HG02763 (cell line): Measurements from ENCODE around the gene MRFAP1.
"Not testable (repeated sequence)": the region's sequence is repeated elsewhere in the genome, so short reads cannot be mapped to it uniquely, and the experiment has no call there.

ENCODE experiments used
- ATAC-seq: cut with Tn5 transposase; IDR thresholded peaks from one replicate; pipeline ENCODE4 v1.9.1; 2021; ENCODE audit warnings: mild to moderate bottlenecking, moderate library complexity; ENCODE audit not compliant: unreplicated experiment

The MRFAP1 gene

DNA sequence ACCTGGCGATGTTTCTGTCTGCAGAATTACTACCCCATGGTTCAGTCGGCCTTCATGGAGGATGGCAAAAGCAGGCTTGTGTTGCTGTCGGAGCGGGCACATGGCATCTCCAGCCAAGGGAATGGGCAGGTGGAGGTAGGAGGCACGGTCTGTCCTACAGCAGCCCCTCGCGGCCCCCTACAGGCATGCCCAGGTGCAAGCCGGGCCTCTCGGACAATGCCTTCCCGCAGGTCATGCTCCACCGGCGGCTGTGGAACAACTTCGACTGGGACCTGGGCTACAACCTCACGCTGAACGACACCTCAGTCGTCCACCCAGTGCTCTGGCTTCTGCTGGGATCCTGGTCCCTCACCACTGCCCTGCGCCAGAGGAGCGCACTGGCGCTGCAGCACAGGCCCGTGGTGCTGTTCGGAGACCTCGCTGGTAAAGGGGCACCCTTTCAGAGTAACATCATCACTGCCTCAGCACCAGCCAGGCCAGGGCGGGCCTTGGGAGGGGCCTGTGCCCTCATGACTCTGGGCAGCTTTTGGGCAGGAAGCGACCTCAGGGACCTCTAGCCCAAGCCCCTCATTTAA, 29.5 kb upstream of the MRFAP1 start:
- ATAC-seq, result no peak

- no peak for ATAC-seq
Measured at GRCh38 chr4:6612961-6613675, 27.4 kb upstream of the MRFAP1 start.

DNA sequence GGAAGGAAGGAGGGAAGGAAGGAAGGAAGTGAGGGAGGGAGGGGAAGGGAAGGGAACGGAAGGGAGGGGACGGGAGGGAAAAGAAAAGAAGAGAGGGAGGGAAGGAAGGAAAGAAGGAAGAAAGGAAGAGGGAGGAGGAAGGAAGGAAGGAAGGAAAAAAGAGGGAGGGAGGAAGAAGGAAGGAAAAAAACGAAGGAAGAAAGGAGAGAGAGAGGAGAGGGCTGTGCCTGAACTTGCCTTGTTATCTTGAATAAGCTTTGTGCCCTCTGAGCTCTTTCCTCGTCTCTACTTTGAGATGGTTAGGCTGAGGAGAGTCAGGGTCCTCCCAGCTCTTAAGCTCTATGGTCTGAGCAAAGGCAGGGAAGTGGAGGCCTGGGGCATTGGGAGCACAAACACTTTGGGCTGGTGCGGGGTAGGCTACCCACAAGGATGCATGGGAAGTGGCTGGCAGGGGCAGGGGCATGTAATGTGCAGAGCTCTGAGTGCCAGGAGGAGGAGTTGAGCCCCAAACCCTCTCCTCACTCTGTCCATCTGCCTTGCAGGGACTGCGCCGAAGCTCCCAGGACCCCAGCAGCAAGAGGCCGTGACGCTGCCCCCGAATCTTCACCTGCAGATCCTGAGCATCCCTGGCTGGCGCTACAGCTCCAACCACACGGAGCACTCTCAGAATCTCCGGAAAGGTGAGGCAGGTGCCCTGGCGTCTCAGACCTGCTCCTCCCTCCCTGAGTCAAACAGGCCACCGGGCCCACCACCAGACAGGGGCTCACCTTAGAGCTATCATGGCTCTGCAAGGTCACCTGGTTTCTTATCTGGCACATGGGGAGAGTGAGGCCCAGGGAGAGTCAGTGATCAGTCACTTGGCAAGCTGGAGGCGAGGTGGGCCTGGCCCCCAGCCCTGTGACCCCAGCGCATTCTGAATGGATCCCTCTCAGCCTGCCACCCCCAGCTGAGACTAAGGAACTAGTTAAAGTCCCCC, 26.5 kb upstream of the MRFAP1 start:
- ATAC-seq, result no peak

GRCh38 chr4:6614701-6615230, 25.7 kb upstream of the MRFAP1 start:
- ATAC-seq, result no peak

- ATAC-seq, result no peak
Measured at GRCh38 chr4:6616087-6616995, 24.1 kb upstream of the MRFAP1 start.

DNA sequence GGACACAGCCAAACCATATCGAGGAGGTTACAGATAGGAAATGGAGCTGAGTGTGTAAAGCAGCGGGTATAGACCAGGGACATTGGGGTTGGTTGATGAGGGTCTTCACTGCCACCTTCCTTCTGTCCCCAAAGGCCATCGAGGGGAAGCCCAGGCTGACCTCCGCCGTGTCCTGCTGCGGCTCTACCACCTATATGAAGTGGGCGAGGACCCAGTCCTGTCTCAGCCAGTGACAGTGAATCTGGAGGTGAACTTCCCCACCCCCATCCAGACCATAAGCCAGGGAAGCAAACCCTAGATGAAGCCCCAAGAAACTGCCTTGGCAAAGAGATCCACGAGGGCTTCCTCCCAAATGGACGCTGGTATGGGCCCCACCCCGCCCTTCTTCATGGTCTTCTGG, 23.2 kb upstream of the MRFAP1 start:
- no peak for ATAC-seq

GRCh38 chr4:6618386-6619115, 21.9 kb upstream of the MRFAP1 start:
- no peak for ATAC-seq

- no peak for ATAC-seq
Measured at GRCh38 chr4:6619116-6619465, 21.4 kb upstream of the MRFAP1 start.

DNA sequence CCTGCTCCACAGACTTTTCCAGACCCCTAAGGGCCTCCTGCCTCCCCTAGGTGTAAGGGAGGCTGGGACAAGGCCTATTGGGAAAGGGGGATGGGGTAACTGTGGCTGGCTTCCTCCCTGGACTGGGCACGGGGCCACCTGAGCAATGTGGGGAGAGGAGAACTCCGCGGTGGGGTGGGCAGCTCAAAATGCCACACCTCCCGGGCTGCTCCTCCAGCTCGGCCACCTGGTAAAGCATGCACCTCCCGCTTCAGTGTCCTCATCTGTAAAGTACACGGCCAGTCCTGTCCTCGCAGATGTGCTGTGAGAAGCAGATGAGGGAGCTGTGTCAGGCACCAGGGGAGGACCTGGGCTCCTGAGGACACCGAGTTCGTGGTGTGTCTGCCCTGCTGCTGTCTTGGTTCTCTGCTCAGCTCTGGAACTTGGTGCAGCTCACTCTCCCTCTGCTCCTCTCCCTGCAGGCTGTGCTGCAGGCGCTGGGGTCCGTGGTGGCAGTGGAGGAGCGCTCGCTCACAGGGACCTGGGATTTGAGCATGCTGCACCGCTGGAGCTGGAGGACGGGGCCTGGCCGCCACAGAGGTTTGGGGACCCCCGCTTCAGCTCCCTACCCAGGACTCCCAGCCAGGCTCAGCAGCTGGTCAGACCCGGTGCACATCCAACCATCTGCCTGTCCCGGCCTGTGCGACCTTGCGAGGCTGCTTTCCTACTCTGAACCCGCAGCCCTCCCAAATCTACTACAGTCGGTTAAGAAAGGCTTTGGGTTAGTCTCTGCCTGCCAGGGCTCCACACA, 20.8 kb upstream of the MRFAP1 start:
- no peak for ATAC-seq

- ATAC-seq, result no peak
Measured at GRCh38 chr4:6620296-6620695, 20.2 kb upstream of the MRFAP1 start.

DNA sequence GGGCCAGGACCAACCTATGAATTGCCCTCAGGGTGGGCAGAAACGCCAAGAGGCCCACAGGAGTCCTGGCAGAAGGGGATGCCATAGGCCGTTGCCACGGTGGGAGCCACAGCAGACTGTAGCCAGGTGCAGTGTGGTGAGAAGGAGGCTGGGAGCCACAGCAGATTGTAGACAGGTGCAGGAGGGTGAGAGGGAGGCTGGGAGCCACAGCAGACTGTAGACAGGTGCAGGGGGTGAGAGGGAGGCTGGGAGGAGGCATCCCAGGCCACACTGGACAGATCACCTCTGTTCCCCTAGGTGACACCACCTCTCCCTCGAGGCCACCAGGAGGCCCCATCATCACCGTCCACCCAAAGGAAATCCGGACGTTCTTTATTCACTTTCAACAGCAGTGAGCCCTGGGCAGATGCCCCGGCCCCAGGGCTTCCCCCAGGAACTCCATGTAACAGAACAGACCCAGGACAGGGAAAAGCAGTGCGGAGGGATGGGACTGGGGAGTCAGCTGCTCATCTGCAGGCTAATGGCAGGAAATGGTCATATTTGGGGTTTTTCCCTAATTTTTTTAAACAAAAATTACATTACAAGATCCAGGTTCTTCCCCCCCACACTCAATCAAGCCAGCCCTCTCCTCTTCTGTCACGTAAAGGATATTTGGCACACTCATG, 19.5 kb upstream of the MRFAP1 start:
- no peak for ATAC-seq

- no peak for ATAC-seq
Measured at GRCh38 chr4:6621556-6621927, 18.9 kb upstream of the MRFAP1 start.

- no peak for ATAC-seq
Measured at GRCh38 chr4:6622744-6623143, 17.7 kb upstream of the MRFAP1 start.

- ATAC-seq, result no peak
Measured at GRCh38 chr4:6625256-6625655, 15.2 kb upstream of the MRFAP1 start.

DNA sequence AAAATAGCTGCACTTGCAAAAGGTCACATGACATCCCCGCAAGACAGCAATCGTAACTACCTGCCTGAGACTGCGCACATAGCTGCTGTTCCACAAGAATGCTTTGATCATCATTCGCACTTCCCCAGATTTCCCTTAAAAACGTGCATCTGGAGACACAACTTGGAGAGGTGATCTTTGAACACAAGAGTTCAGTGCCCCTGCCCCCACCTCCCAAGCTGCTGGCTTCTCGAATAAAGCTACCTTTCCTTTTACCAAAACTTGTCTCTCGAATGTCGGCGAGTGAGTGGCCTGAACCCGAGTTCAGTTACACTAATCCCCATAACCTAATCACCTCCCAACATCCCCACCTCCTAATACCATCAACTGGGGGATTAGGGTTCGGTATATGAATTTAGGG, 14.4 kb upstream of the MRFAP1 start:
- no peak for ATAC-seq

GRCh38 chr4:6627832-6628231, 12.7 kb upstream of the MRFAP1 start:
- ATAC-seq, result no peak

DNA sequence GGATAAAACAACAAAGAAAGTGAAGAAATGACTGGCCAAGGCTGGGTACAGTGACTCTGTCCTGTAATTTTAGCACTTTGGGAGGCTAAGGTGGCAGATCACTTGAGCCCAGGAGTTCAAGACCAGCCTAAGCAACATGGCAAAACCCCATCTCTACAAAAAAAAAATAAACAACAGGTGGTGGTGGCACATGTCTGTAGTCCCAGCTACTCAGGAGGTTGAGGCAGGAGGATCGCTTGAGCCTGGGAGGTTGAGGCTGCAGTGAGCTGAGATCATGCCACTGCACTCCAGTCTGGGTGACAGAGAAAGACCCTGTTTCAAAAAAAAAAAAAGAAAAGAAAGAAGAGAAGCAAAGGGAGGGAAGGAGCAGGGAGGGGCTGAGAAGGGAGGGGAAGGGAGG, 12.0 kb upstream of the MRFAP1 start:
- not testable (repeated sequence) for ATAC-seq

DNA sequence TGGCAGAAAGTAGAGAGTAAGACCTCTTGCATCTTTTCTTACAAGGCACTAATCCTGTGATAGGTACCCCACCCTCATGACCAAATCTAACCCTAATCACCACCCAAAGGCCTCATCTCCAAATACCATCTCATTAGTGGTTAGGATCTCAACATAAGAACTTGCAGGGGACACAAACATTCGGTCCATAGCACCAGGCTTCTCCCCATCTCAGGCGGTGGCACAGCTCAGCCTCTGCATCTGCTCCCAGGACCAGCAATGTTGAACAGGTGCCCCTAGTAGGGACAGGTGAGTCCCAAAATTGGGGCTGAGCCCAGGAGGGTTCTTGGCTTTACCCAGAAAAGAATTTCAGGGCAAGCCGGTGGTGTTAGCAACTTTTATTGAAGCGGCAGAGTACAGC, 8.4 kb upstream of the MRFAP1 start:
- ATAC-seq, result no peak
